ENCODE results near the gene PRKAG2.

The PRKAG2 gene

DNA sequence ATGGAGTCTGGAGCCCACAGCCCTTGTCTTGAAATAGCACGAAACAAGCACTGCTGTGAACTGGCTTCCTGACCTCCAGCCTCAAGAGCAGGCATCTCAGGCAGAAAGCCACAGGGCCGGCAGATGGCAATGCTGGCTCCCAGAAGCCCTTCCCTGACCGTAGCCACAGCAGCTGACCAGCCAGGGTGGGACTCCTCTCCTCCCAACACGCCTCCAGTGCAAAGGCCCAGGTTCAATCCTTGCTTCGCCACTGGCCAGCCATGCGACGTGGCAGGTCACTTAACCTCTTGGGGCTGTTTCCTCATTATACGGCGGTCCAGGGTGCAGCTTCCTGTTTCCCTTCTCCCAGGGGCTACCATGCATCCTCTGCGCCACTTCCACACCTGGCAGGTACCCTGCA, 12.8 kb downstream of the PRKAG2 start:
- no peak for DNase-seq

DNA sequence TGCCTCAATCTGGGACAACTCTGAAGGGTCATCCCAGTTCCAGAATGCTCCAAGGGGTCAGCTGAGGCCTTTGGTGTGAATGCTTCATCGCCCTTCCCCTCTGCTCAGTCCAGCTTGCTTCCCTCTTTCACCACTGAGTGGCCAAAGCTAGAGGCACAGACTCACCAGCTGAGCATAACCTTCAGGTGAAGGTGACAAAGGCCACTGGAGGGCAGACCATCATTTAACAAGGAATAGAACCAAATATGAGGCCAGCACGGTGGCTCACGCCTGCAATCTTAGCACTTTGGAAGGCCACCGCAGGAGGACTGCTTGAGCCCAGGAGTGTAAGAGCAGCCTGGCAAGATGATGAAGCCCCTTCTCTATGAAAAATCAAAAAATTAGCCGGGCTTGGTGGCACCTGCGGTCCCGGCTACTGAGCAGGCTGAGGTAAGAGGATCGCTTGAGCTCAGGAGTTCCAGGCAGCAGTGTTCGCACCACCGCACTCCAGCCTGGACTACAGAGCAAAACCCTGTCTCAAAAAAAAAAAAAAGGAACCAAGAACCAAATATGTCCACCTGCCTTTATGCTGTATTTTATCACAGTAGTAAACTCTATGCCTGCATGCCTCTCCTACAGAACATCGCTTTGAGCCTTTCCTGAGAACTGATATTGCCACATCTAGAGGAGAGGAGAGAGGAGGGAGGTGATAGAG, 13.4 kb downstream of the PRKAG2 start:
- no peak for DNase-seq

DNA sequence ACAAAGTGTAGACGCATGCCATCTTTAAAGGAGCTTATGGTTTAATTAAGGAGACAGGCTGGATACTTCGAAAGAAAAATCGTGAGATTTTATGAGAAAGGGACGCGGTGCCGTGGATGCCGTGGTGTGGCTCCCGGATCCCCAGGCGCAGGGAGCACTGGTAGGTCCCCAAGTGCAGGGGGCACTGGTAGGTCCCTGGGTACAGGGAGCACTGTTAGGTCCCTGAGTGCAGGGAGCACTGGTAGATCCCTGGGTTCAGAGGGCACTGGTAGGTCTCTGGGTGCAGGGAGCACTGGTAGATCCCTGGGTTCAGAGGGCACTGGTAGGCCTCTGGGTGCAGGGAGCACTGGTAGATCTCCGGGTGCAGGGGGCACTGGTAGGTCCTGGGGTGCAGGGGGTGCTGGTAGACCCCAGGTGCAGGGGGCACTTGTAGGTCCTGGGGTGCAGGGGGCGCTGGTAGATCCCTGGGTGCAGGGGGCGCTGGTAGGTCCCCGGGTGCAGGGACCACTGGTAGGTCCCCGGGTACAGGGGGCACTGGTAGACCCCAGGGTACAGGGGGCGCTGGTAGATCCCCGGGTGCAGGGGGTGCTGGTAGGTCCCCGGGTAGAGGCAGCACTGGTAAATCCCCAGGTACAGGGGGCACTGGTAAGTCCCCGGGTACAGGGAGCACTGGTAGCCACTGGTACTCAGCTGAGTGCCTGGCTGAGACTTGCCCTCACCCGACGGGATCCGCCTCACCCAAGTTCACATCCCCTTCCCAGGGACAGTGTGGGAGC, 14.1 kb downstream of the PRKAG2 start:
- DNase-seq, result no peak

DNA sequence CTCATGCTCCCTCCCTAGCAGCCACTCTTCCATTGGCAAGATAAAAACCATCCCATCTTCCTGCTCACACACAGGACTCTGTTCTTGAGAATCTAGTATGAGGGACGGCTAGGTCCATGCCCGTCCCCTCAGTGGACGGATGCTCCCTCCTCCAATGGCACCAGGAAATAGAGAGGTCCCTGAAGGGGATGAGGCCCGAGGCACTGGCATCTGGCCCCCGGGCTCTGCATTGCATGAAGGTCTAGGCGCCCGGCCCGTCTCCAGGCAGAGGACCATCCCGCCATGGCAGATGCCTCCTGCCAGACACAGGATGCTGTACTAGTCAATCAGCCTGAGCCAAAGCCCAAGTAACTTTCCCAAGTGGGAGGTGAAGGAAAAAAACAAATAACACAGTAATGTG, 15.0 kb downstream of the PRKAG2 start:
- no peak for DNase-seq

- no peak for DNase-seq
These were observed 16.1 kb downstream of the PRKAG2 start for GRCh38 chr7:151860771-151861170.

GRCh38 chr7:151859948-151860685, 16.8 kb downstream of the PRKAG2 start:
- no peak for DNase-seq

GRCh38 chr7:151859111-151859947, 17.6 kb downstream of the PRKAG2 start:
- no peak for DNase-seq

DNA sequence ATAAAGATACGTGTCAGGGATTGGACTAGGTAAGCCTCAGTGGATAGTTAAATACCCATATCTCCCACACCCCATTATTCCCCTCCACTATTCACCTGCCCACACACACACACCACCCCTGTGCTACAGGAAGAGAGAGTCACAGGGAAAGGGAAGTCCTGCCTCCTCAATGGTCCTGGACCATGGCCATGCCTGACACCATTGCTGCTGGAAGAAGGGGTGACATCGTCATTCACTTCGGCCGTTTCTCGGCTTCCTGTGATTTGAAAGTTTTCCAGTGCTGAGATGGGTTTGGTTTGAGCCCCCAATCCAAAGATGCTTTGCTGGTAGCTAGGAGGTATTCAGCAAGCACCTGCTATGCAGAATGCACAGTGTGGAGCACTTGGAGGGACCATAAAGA, 18.5 kb downstream of the PRKAG2 start:
- no peak for DNase-seq

- DNase-seq, result no peak
These were observed 19.0 kb downstream of the PRKAG2 start for GRCh38 chr7:151857866-151858450.

DNA sequence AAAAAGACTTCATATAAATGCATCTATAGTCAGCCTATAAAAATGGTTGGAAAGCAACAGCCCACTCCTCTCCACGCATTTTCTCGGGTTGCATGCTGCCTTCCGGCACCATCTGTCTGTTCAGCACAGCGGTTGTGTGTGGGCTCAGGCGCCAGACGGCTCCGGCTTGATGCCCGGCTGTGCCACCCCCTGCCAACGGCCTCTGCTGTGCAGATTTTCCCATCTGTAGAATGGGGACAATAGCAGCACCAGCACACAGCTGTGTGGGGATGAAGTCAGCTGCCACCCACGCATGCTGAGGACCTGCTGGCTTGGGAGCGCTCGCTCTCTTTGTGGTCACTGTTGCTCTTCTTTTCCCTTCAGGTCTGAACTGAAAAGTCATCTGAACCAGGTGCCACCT, 19.5 kb downstream of the PRKAG2 start:
- no peak for DNase-seq

GRCh38 chr7:151856516-151856915, 20.4 kb downstream of the PRKAG2 start:
- DNase-seq, result no peak

GRCh38 chr7:151856098-151856497, 20.8 kb downstream of the PRKAG2 start:
- no peak for DNase-seq

- DNase-seq, result no peak
These were observed 22.2 kb downstream of the PRKAG2 start for GRCh38 chr7:151854720-151855071.

- no peak for DNase-seq
These were observed 22.8 kb downstream of the PRKAG2 start for GRCh38 chr7:151853896-151854719.

DNA sequence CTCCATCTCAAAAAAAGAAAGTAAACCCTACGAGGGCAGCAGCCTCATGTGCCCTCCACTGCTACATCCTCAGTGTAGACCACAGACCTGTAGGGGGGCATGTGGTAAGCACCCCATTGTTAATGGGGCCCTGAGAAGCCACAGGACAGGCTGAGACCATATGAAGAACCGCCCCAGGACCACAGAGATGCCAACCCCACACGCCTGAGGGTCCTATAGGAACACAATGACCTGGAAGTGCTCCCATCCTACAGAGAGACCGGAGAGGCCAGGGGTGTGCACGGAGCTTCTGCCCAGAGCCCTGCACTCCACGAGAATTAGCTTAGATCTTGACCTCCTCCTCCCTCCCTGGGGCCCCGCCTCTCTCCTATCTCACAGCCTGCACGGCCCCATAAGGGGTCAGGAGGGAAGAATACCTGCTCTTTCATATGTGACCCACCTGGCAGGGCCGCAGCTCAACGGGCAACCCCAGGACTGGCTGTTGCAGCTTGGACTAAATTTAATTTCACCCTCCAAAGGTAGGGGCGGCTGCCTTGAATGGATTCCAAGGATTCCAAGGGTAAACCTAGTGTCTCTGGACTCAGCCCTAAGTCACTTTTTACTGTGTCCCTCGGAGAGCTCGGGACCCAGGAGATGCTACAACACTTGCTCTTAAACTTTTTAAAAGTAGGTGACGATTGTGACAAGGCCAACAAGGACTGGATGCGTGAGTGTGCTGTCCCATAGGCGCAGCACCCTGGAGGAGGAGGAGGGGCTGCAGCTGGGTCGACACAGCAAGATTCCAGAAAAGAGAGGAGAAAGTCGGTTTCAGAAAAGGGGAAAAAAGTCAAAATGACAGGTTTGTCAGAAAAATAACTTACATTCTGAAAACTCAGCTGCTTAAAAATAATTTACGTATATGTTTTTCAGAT, 24.2 kb downstream of the PRKAG2 start:
- no peak for DNase-seq

GRCh38 chr7:151851782-151852181, 25.1 kb downstream of the PRKAG2 start:
- no peak for DNase-seq

DNA sequence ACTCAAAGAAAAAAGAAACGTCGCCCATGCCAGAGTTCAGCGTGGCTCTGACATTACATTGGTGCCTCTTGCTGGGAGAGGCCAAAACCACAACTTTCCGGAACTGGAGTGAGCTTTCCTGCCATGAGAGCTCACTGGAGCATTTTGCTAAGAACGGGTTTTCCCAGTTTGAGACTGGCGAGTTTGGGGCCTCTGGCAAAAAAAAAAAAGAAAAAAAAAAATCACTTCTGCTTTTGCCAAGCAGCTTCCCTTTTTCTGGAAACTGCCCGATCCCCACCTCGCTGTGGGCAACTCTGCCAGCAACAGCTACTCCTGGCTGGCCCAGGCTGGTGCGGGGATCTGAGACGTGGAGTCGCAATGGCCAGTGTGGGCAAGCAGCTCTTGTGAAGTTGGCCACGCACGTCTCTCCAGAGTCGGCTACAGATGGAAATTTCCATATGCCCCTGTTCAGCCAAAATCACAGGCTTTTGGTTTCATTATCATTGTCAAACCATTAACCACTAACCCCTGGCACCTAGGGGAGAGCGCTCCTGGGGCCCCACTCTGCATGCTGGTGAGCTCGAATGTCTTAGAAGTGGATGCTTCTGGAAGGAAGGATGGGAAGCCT, 25.7 kb downstream of the PRKAG2 start:
- DNase-seq, result peak; percentile 22

GRCh38 chr7:151850491-151851124, 26.3 kb downstream of the PRKAG2 start:
- no peak for DNase-seq

GRCh38 chr7:151849879-151850260, 27.0 kb downstream of the PRKAG2 start:
- DNase-seq, result no peak

All from SIG-M5 (cell line).